Anterior cingulate cortex (tissue), 58 donors: ENCODE data around the gene CYP2W1.
"Not testable (repeated sequence)": the region's sequence is repeated elsewhere in the genome, so short reads cannot be mapped to it uniquely, and the experiment has no call there.

ENCODE experiments used
- DNase-seq, 58 donors: peaks; one replicate each; lab custom pipeline; 2025; lab: John Stamatoyannopoulos, UW

Gene CYP2W1

GRCh38 chr7:951881-952547 lies 31.0 kb upstream of the CYP2W1 start:
- DNase-seq, result no peak

GRCh38 chr7:952548-953441 lies 30.2 kb upstream of the CYP2W1 start:
- no peak for DNase-seq

GRCh38 chr7:953547-954327 lies 29.2 kb upstream of the CYP2W1 start:
- peak in 49 of 58 donors; percentile 19 to 83 (median 64) for DNase-seq

- DNase-seq, result peak in 28 of 58 donors; percentile 16 to 64 (median 36)
These were observed 28.4 kb upstream of the CYP2W1 start, which contains the start of gene ADAP1 for GRCh38 chr7:954330-955238. ADAP1 (minus strand) TSS chr7:954680; CDS start chr7:954477, 203 bp downstream.

- no peak for DNase-seq
These were observed 26.9 kb upstream of the CYP2W1 start for GRCh38 chr7:956031-956430.

GRCh38 chr7:957418-958220 lies 25.4 kb upstream of the CYP2W1 start:
- DNase-seq, result peak in 3 of 58 donors; percentile 12 to 28 (median 15)

- no peak for DNase-seq
These were observed 24.5 kb upstream of the CYP2W1 start for GRCh38 chr7:958221-959200.

- no peak for DNase-seq
These were observed 23.7 kb upstream of the CYP2W1 start for GRCh38 chr7:959271-959670.

- not testable (repeated sequence) for DNase-seq
These were observed 23.2 kb upstream of the CYP2W1 start for GRCh38 chr7:959740-960139.

GRCh38 chr7:960269-960871 lies 22.6 kb upstream of the CYP2W1 start:
- DNase-seq, result peak in 1 of 58 donors; percentile 25

GRCh38 chr7:960972-961371 lies 22.0 kb upstream of the CYP2W1 start:
- not testable (repeated sequence) for DNase-seq

- peak in 2 of 58 donors; percentile 24 to 25 for DNase-seq
These were observed 21.2 kb upstream of the CYP2W1 start for GRCh38 chr7:961546-962400.

- no peak for DNase-seq
These were observed 20.4 kb upstream of the CYP2W1 start for GRCh38 chr7:962401-963081.

GRCh38 chr7:963236-964078 lies 19.5 kb upstream of the CYP2W1 start:
- DNase-seq, result no peak
